GM12878 (cell line): Measurements from ENCODE around the gene TMEM252. TPM values are rescaled to one million over a fixed set of nuclear protein-coding genes. Genes with fewer than 3 reads are reported as not detected.

ENCODE experiments used
- ATAC-seq: fragments of 200-7000 bp; cut with Tn5 transposase; 3 replicates; pipeline ENCODE4 v1.9.1; 2020; ENCODE audit warnings: mild to moderate bottlenecking, moderate library complexity
- BruUV-seq: library from RNA; stranded (reverse); fragments of 400-500 nt; replicated peaks from 2 replicates; lab custom pipeline; 2021; lab: Mats Ljungman, UMichigan
- CTCF ChIA-PET: fragments of 300-600 bp; sonication (Branson Sonifier 250); formaldehyde crosslinking; extraction: SDS; loops from one replicate; lab custom pipeline; 2021; ENCODE audit warnings: inconsistent platforms; lab: Yijun Ruan, JAX
- POLR2A ChIA-PET: fragments of 350-600 bp; formaldehyde crosslinking; extraction: SDS; loops from one replicate; lab custom pipeline; 2021; ENCODE audit warnings: inconsistent platforms; lab: Charles Lee
- RAD21 ChIA-PET: fragments of 300-600 bp; sonication (Branson Sonifier 250); formaldehyde crosslinking; loops from one replicate; lab custom pipeline; 2023; ENCODE audit warnings: antibody characterized with exemption; ENCODE audit not compliant: unreplicated experiment; lab: Charles Lee
- SMC1A ChIA-PET: fragments of 300-600 bp; sonication (Branson Sonifier 250); formaldehyde crosslinking; loops from one replicate; lab custom pipeline; 2023; ENCODE audit not compliant: unreplicated experiment, uncharacterized antibody; lab: Charles Lee
- DNase-seq: peaks from one replicate; pipeline ENCODE4 v3.0.0-alpha.2; 2011; ENCODE audit warnings: low read depth, low spot score
- FAIRE-seq: peaks from 3 replicates; lab custom pipeline; 2011; peaks lifted over from hg19 to GRCh38; lab: Jason Lieb, UNC
- H2AFZ ChIP-seq: 2 replicates; pipeline ENCODE4 v1.6.0; 2011; ENCODE audit warnings: low read depth, low read length, control low read depth; ENCODE audit not compliant: control insufficient read depth
- H3K27ac ChIP-seq: 2 replicates; pipeline ENCODE4 v1.5.1; 2011; ENCODE audit warnings: control low read depth; ENCODE audit not compliant: control insufficient read depth, insufficient read depth
- H3K27me3 ChIP-seq, 2 experiments: replicated peaks in 1 of 2; 2 replicates each; pipeline versions ENCODE4 v1.6.0 to v1.6.1; 2011; ENCODE audit warnings: low read length in 1 of 2; ENCODE audit not compliant: control insufficient read depth in 2 of 2, insufficient read depth in 2 of 2
- H3K36me3 ChIP-seq, 2 experiments: 2 replicates each; pipeline ENCODE4 v1.5.1; 2011; ENCODE audit warnings: low read length in 1 of 2; ENCODE audit not compliant: control insufficient read depth in 2 of 2, insufficient read depth in 2 of 2
- H3K4me1 ChIP-seq: 2 replicates; pipeline ENCODE4 v1.6.1; 2011; ENCODE audit warnings: mild to moderate bottlenecking, low read length, moderate library complexity, mixed read lengths; ENCODE audit not compliant: control insufficient read depth, insufficient read depth
- H3K4me2 ChIP-seq: 2 replicates; pipeline ENCODE4 v1.6.0; 2011; ENCODE audit warnings: control low read depth; ENCODE audit not compliant: control insufficient read depth, insufficient read depth
- H3K4me3 ChIP-seq: fragments of 200-600 bp; sonication (generic); 2 replicates; pipeline ENCODE4 v1.5.1; 2016
- H3K79me2 ChIP-seq: 2 replicates; pipeline ENCODE4 v1.6.0; 2011; ENCODE audit warnings: low read length; ENCODE audit not compliant: control insufficient read depth, insufficient read depth
- H3K9ac ChIP-seq: 2 replicates; pipeline ENCODE4 v1.8.0; 2011; ENCODE audit warnings: low read length, control low read depth, mixed read lengths; ENCODE audit not compliant: control insufficient read depth, insufficient read depth
- H3K9me3 ChIP-seq: replicated peaks from 3 replicates; pipeline ENCODE4 v1.5.1; 2011; ENCODE audit warnings: mild to moderate bottlenecking, low read length; ENCODE audit not compliant: control insufficient read depth, insufficient read depth
- H4K20me1 ChIP-seq: 2 replicates; pipeline ENCODE4 v1.6.0; 2011; ENCODE audit not compliant: control insufficient read depth, insufficient read depth
- BRCA1 ChIP-seq: IDR thresholded peaks from 2 replicates; pipeline ENCODE4 v1.6.1; 2011; ENCODE audit warnings: low read depth, low read length, improper control_type of control experiment
- JUNB ChIP-seq: IDR thresholded peaks from 2 replicates; pipeline ENCODE4 v1.6.1; 2016; ENCODE audit warnings: antibody characterized with exemption, mild to moderate bottlenecking
- MXI1 ChIP-seq: fragments of 150-350 bp; IDR thresholded peaks from 2 replicates; pipeline ENCODE4 v1.6.1; 2011; ENCODE audit warnings: low read depth, mild to moderate bottlenecking, inconsistent platforms, low read length, improper control_type of control experiment
- POLR2A ChIP-seq: IDR thresholded peaks from 2 replicates; pipeline ENCODE4 v1.6.1; 2011; ENCODE audit warnings: low read depth, mild to moderate bottlenecking, low read length
- POLR2AphosphoS5 ChIP-seq: IDR thresholded peaks from 2 replicates; pipeline ENCODE4 v1.6.1; 2011; ENCODE audit warnings: mild to moderate bottlenecking, low read length, inconsistent platforms
- PRDM15 ChIP-seq: fragments of 450-650 bp; formaldehyde crosslinking; IDR thresholded peaks from 2 replicates; pipeline ENCODE4 v1.4.0; 2020; ENCODE audit warnings: mild to moderate bottlenecking, moderate library complexity
- RB1 ChIP-seq: fragments of 450-650 bp; formaldehyde crosslinking; IDR thresholded peaks from 2 replicates; pipeline ENCODE4 v1.6.1; 2017; ENCODE audit warnings: mild to moderate bottlenecking, borderline replicate concordance
- SIN3A ChIP-seq: IDR thresholded peaks from 2 replicates; pipeline ENCODE4 v1.6.1; 2012; ENCODE audit warnings: low read depth, low read length, improper control_type of control experiment
- SKIL ChIP-seq: fragments of 450-650 bp; IDR thresholded peaks from 2 replicates; pipeline ENCODE4 v1.6.1; 2017; ENCODE audit warnings: mild to moderate bottlenecking, low read depth, inconsistent platforms; ENCODE audit not compliant: poor library complexity, severe bottlenecking
- SMAD1 ChIP-seq: fragments of 450-650 bp; IDR thresholded peaks from 2 replicates; pipeline ENCODE4 v1.6.1; 2018; ENCODE audit warnings: mild to moderate bottlenecking, low read depth; ENCODE audit not compliant: partially characterized antibody
- SRF ChIP-seq, 2 experiments: IDR thresholded peaks; 2 replicates each; pipeline ENCODE4 v1.6.1; 2011; ENCODE audit warnings: low read depth in 2 of 2, low read length in 2 of 2, mild to moderate bottlenecking in 1 of 2, moderate library complexity in 1 of 2
- STAT3 ChIP-seq: IDR thresholded peaks from 2 replicates; pipeline ENCODE4 v1.6.1; 2011; ENCODE audit warnings: low read depth, low read length, improper control_type of control experiment
- TARDBP ChIP-seq: IDR thresholded peaks from 2 replicates; pipeline ENCODE4 v1.6.1; 2016; ENCODE audit warnings: borderline replicate concordance
- TCF7 ChIP-seq: IDR thresholded peaks from 2 replicates; pipeline ENCODE4 v1.6.1; 2014; ENCODE audit warnings: antibody characterized with exemption, borderline replicate concordance
- ZBED1 ChIP-seq: IDR thresholded peaks from 2 replicates; pipeline ENCODE4 v1.6.1; 2016; ENCODE audit warnings: borderline replicate concordance
- ZNF274 ChIP-seq: IDR thresholded peaks from one replicate; pipeline ENCODE4 v1.8.0; 2011; ENCODE audit not compliant: insufficient read length, insufficient read depth
- ZNF384 ChIP-seq: IDR thresholded peaks from 2 replicates; pipeline ENCODE4 v1.6.1; 2012; ENCODE audit warnings: low read depth, mild to moderate bottlenecking, low read length, improper control_type of control experiment, borderline replicate concordance
- WGBS: methylation state at CpG from one replicate; pipeline ENCODE4 v1.1.6; 2016; ENCODE audit warnings: low lambda C conversion rate; ENCODE audit not compliant: insufficient replicate concordance, insufficient coverage; ENCODE audit errors: missing lambda C conversion rate; 5-methylcytosine and 5-hydroxymethylcytosine counted together
- in situ Hi-C: fragments of 300-500 bp; cut with MboI; formaldehyde crosslinking; loops from 9 replicates; pipeline ENCODE4 v1.14.3; 2018; ENCODE audit warnings: mixed read lengths
- intact Hi-C: fragments of 100-400 bp; cut with micrococcal nuclease; formaldehyde crosslinking; loops from one replicate; pipeline ENCODE4 v1.14.2; 2022; ENCODE audit not compliant: unreplicated experiment
- polyA plus RNA-seq, 11 experiments: library from polyadenylated mRNA; depleted of rRNA in 4 of 11; unstranded in 6 of 11; stranded (reverse) in 5 of 11; fragments of >200 nt; fragmentation: Nextera tagmentation in 4 of 11; fragmentation: Illumina TruSeq in 1 of 11; extraction: Ambion mirVana in 4 of 11; extraction: Trizol in 1 of 11; gene quantifications; 1 replicate in 1 of 11; 2 replicates in 10 of 11; pipeline versions ENCODE4 v1.2.1 to v1.2.3, GENCODE V29; 2011 to 2016; ENCODE audit warnings: inconsistent platforms in 2 of 11, missing spikeins in 2 of 11, low read depth in 1 of 11
- total RNA-seq, 4 experiments: library from RNA; depleted of rRNA in 3 of 4; stranded (reverse); fragments of >200 nt in 3 of 4; fragmentation: Illumina TruSeq in 1 of 4; extraction: Trizol in 1 of 4; gene quantifications; 2 replicates each; pipeline versions ENCODE4 v1.2.1 to v1.2.3, GENCODE V29; 2013 to 2021

TMEM252 gene
- total and polyA plus RNA-seq, 10 of the 15 experiments (the other 5 are each of a cell fraction or from before 2014, with no cell fraction given), result not detected

DNA sequence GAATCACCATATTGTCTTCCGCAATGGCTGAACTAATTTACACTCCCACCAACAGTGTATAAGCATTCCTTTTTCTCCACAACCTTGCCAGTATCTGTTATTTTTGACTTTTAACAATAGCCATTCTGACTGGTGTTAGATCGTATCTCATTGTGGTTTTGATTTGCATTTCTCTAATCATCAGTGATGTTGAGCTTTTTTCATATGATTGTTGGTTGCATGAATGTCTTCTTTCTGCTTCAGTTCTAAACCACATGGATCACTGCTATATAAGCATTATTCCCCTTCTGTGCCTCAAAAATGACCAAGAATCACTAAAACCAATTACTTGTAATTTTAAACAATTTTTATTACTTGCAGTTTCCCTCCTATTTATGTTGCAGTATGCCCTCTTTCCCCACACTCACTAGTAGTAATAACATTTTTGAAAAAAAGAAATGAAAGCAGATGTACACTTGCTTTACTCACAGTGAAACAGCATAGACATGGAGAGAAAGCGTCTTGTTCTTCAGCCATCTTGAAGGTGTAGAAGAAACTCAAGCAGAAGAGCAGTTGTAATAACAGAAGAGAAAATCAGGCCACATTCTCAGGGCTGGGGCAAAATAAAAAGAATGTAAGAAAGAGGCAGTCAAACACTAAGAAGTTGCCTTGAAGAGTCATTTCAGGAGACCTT, 4.5 kb upstream of the TMEM252 start (continued):
- no peak for TF ChIP-seq SKIL
- no peak for TF ChIP-seq SRF (IDR thresholded peaks at IDR 0.05; ENCODE audit: low read depth in 2 of 2, low read length in 2 of 2)

GRCh38 chr9:68541568-68541967, 885 bp upstream of the TMEM252 start:
- in situ Hi-C loops (loop anchor here (25.0 kb wide), 1 partner anchor 96 kb away; no protein-coding TSS in a partner anchor), intact Hi-C loops (no loop called here)
- 65% methylated on average over 2 of the region's 2 CpGs for WGBS
- H3K27ac ChIP-seq, result no peak overlapping the region
- CTCF ChIA-PET, result interaction anchor here (1.0 to 1.8 kb wide), 5 partner anchors 9 to 35 kb away, joined by 3 to 6 read pairs (median 4); no protein-coding TSS in a partner anchor
- peaks cover 12% of the 10 kb centered on the region for H3K4me1 ChIP-seq
- POLR2A ChIA-PET, result interaction anchor here (0.6 kb wide), 1 partner anchor 22 kb away, joined by 5 read pairs; no protein-coding TSS in a partner anchor
- H3K36me3 ChIP-seq, result no peaks in the 10 kb centered on the region
- TF ChIP-seq PRDM15 (CRISPR knock-in tag), result no peak
- TF ChIP-seq MXI1, result no peak
- TF ChIP-seq ZBED1, result no peak
- no peak for TF ChIP-seq TCF7
- no peak for TF ChIP-seq POLR2AphosphoS5
- TF ChIP-seq BRCA1, result no peak
- TF ChIP-seq RB1, result no peak
- TF ChIP-seq ZNF384, result no peak
- TF ChIP-seq TARDBP, result no peak
- TF ChIP-seq SIN3A, result no peak
- TF ChIP-seq STAT3, result no peak
- no peak for TF ChIP-seq JUNB
- no peak for TF ChIP-seq POLR2A
- TF ChIP-seq ZNF274, result no peak
- TF ChIP-seq SMAD1, result no peak
- no peak overlapping the region for H3K4me3 ChIP-seq
- FAIRE-seq (no peak), DNase-seq (no peak), ATAC-seq (no peak)
- no peak overlapping the region for H3K9ac ChIP-seq
- no peaks in the 10 kb centered on the region for H3K9me3 ChIP-seq
- H3K79me2 ChIP-seq, result no peaks in the 10 kb centered on the region
- no peak overlapping the region for H2AFZ ChIP-seq
- RAD21 ChIA-PET, result no interaction called here
- SMC1A ChIA-PET, result interaction anchor here (1.9 kb wide), 1 partner anchor 27 kb away, joined by 8 read pairs; no protein-coding TSS in a partner anchor
- peaks cover 0 to 2% of the 10 kb centered on the region in 2 experiments; a peak in 2 of 4 replicates for H3K27me3 ChIP-seq
- H3K4me2 ChIP-seq, result no peak overlapping the region
- BruUV-seq, result no TSS peak
- no peaks in the 10 kb centered on the region for H4K20me1 ChIP-seq
